Stimulated activated CD4-positive, alpha-beta T cell treated with anti-CD3 and anti-CD28 coated beads, Interleukin-12 subunit alpha, Interleukin-12 subunit beta, amount 100 ng/mL, for 24 hours (primary cell): ENCODE measurements around the gene SLC51B.
A peak's percentile ranks its signal among the peaks of the same experiment; 100 is the strongest.
"Not testable (repeated sequence)": the region's sequence is repeated elsewhere in the genome, so short reads cannot be mapped to it uniquely, and the experiment has no call there.

Experiments used
- DNase-seq, 2 experiments: peaks; one replicate each; pipeline ENCODE4 v3.0.0-alpha.2; 2020; ENCODE audit warnings: low read depth in 2 of 2

Gene SLC51B

GRCh38 chr15:65044724-65045481 is at the start of gene SLC51B:
TSS of gene SLC51B (plus strand) at chr15:65045387. CDS start at chr15:65050005, 4,618 bp downstream.
- no peak for DNase-seq

- DNase-seq: no peak
These were observed 48.1 kb upstream of the SLC51B start for GRCh38 chr15:64997066-64997465.

- no peak for DNase-seq
These were observed 47.3 kb upstream of the SLC51B start for GRCh38 chr15:64997745-64998375.

GRCh38 chr15:65004993-65005392 is 40.2 kb upstream of the SLC51B start:
- no peak for DNase-seq

- no peak for DNase-seq
These were observed 38.3 kb upstream of the SLC51B start for GRCh38 chr15:65006876-65007275.

GRCh38 chr15:65008983-65009382 is 36.2 kb upstream of the SLC51B start:
- DNase-seq: no peak

GRCh38 chr15:65011198-65011597 is 34.0 kb upstream of the SLC51B start:
- DNase-seq: not testable (repeated sequence)

GRCh38 chr15:65020419-65020818 is 24.8 kb upstream of the SLC51B start:
- no peak for DNase-seq

GRCh38 chr15:65021488-65021887 is 23.7 kb upstream of the SLC51B start:
- DNase-seq: no peak

- DNase-seq: no peak
These were observed 18.4 kb upstream of the SLC51B start for GRCh38 chr15:65026756-65027155.

- DNase-seq: no peak
These were observed 17.6 kb upstream of the SLC51B start for GRCh38 chr15:65027593-65027992.

GRCh38 chr15:65028338-65028737 is 16.8 kb upstream of the SLC51B start:
- no peak for DNase-seq

- peak; percentile 87 to 98 for DNase-seq
These were observed 16.1 kb upstream of the SLC51B start, which contains the start of gene MTFMT for GRCh38 chr15:65028921-65029735. TSS of gene MTFMT (minus strand) at chr15:65029639. CDS start at chr15:65029613, 26 bp downstream.

- no peak for DNase-seq
These were observed 15.4 kb upstream of the SLC51B start for GRCh38 chr15:65029736-65030208.

GRCh38 chr15:65032801-65033537 is 12.2 kb upstream of the SLC51B start:
- no peak for DNase-seq

- no peak for DNase-seq
These were observed 11.4 kb upstream of the SLC51B start for GRCh38 chr15:65033659-65034269.

GRCh38 chr15:65034719-65035118 is 10.5 kb upstream of the SLC51B start:
- no peak for DNase-seq

- DNase-seq: no peak
These were observed 7.9 kb upstream of the SLC51B start for GRCh38 chr15:65037309-65037708.

GRCh38 chr15:65038428-65038827 is 6.8 kb upstream of the SLC51B start:
- DNase-seq: no peak

- DNase-seq: no peak
These were observed 6.4 kb upstream of the SLC51B start for GRCh38 chr15:65038836-65039235.

- no peak for DNase-seq
These were observed 4.7 kb upstream of the SLC51B start for GRCh38 chr15:65040461-65040860.
